ENCODE results near the gene NUTM2F.
"Not testable (repeated sequence)": the region's sequence is repeated elsewhere in the genome, so short reads cannot be mapped to it uniquely, and the experiment has no call there.

DNA sequence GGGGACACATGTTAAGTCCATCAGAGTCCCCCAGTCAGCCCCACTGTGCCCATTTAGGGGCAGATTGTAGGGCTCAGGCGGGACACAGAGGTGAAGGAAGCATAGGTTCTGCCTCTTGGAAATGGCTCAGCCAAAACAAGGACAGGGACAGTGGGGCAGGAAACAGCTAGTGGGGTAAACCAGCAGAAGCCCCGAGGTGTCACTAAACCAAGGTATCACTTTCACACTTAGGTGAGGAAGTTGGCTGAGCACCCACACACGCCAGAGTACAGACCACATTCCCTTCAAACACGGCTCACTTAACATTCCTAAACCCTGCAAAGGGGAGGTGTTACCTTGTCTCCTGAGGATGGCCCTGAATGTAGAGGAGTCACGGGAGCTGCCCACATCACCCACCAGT lies 12.2 kb downstream of the NUTM2F start:
- TF ChIP-seq, protein P1, sequence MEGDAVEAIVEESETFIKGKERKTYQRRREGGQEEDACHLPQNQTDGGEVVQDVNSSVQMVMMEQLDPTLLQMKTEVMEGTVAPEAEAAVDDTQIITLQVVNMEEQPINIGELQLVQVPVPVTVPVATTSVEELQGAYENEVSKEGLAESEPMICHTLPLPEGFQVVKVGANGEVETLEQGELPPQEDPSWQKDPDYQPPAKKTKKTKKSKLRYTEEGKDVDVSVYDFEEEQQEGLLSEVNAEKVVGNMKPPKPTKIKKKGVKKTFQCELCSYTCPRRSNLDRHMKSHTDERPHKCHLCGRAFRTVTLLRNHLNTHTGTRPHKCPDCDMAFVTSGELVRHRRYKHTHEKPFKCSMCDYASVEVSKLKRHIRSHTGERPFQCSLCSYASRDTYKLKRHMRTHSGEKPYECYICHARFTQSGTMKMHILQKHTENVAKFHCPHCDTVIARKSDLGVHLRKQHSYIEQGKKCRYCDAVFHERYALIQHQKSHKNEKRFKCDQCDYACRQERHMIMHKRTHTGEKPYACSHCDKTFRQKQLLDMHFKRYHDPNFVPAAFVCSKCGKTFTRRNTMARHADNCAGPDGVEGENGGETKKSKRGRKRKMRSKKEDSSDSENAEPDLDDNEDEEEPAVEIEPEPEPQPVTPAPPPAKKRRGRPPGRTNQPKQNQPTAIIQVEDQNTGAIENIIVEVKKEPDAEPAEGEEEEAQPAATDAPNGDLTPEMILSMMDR (IDR thresholded peaks at IDR 0.05): not testable (repeated sequence)
- TF ChIP-seq EZH2, EZH2phosphoT487 (IDR thresholded peaks at IDR 0.05): not testable (repeated sequence)

Measured in neural progenitor cell (in vitro differentiated cells).